Measurements from ENCODE around the gene FSD2.
"Not testable (repeated sequence)": the region's sequence is repeated elsewhere in the genome, so short reads cannot be mapped to it uniquely, and the experiment has no call there.

The FSD2 gene

GRCh38 chr15:82748315-82748714 lies 57.6 kb downstream of the FSD2 start:
- no peak for DNase-seq (ENCODE audit: low read depth in 3 of 3, low spot score in 1 of 3)

DNA sequence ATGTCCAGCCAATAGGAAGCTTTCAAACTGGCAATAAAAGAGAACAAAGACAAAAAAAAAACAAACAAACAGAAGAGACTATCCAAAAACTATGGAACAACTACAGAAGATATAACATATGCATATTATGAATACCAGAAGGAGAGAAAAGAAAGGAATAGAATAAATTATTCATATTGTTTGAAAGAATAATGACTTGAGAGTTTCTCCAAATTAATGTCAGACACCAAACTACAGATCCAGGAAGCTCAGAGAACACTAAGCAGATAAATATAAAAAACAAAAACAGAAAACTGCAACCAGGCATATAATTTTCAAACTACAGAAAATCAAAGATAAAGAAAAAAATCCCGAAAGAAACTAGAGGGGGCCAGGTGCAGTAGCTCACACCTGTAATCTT lies 62.1 kb downstream of the FSD2 start:
- no peak for DNase-seq (ENCODE audit: low read depth in 3 of 3, low spot score in 1 of 3)

GRCh38 chr15:82742134-82742533 lies 63.7 kb downstream of the FSD2 start:
- DNase-seq (ENCODE audit: low read depth in 3 of 3, low spot score in 1 of 3), result no peak

- DNase-seq (ENCODE audit: low read depth in 3 of 3, low spot score in 1 of 3), result no peak
These were observed 66.8 kb downstream of the FSD2 start for GRCh38 chr15:82739086-82739485.

- DNase-seq (ENCODE audit: low read depth in 3 of 3, low spot score in 1 of 3), result no peak
These were observed 67.9 kb downstream of the FSD2 start for GRCh38 chr15:82737975-82738374.

DNA sequence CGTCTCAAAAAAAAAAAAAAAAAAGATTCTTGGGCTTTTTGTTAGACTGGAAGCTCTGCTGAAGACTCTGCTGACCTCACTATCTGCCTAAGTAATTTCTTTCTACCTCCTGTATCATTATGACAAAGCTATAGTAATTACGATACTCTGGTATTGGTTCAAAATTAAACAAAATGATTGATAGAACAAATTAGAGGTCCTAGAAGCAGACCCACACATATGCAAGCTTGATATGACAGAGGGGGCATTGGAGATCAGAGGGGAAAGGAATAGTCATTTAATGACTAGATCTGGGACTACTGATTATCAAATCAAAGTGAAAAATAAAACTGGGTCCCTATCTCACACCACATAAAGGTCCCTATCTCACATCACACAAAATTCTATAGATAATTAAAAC lies 74.3 kb downstream of the FSD2 start:
- no peak for DNase-seq (ENCODE audit: low read depth in 3 of 3, low spot score in 1 of 3)

GRCh38 chr15:82730022-82730530 lies 75.8 kb downstream of the FSD2 start:
- no peak for DNase-seq (ENCODE audit: low read depth in 3 of 3, low spot score in 1 of 3)

DNA sequence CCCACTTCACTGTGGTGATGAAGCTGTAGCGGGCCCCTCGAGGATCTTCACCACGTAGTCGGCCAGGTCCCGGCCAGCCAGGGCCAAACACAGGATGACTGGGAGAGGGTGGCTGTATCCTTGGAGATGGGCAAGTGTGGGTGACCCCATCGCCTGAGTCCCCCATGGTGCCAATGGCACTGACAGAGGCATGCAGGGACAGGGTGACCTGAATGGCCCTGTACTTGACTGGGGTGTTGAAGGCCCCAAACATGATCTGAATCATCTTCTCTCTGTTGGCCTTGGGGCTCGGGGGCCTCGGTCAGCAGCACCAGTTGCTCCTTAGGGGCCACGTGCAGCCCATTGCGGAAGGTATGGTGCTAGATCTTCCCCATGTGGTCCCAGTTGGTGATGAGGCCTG lies 79.1 kb downstream of the FSD2 start:
- no peak for DNase-seq (ENCODE audit: low read depth in 3 of 3, low spot score in 1 of 3)

DNA sequence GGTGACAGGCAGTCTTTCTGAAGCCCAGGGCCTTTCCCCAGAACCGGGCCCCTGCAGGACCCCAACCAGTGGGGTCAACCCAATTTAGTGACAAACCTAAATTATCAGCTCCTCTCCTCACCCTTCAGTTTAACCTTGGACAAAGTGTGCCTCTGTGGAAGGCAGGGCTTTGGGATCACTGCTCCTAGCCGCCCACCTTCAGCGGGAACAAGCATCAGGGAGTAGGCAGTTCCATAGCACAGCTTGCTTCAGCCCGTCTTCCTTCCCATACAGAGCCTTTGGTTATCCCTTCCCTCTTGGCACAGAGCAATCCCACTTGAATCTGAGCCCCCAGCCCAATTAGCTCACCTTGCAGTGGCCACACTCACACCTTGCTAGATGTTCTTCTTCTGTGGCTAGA lies 90.9 kb downstream of the FSD2 start:
- DNase-seq (ENCODE audit: low read depth in 3 of 3, low spot score in 1 of 3), result no peak

GRCh38 chr15:82714016-82714415 lies 91.9 kb downstream of the FSD2 start:
- no peak for DNase-seq (ENCODE audit: low read depth in 3 of 3, low spot score in 1 of 3)

DNA sequence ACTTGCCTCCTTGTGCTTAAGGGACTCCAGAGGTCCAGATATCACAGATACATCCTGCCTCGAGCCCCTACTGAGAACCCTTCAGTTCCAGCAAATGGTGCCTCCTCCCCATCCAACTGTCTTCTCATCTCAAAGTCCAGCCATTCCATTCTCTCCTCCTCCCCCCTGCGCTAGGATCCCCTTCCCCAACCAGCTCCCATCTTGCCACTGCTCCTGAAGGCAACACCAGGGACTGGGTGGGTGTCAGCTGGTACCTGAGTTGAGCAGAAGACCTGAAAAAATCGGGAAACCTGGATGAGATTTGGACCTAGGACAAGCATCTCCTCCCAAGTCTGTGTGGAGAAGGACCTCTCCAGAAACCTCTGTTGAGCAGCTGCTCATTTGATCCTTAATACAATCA lies 93.8 kb downstream of the FSD2 start:
- no peak for DNase-seq (ENCODE audit: low read depth in 3 of 3, low spot score in 1 of 3)

DNA sequence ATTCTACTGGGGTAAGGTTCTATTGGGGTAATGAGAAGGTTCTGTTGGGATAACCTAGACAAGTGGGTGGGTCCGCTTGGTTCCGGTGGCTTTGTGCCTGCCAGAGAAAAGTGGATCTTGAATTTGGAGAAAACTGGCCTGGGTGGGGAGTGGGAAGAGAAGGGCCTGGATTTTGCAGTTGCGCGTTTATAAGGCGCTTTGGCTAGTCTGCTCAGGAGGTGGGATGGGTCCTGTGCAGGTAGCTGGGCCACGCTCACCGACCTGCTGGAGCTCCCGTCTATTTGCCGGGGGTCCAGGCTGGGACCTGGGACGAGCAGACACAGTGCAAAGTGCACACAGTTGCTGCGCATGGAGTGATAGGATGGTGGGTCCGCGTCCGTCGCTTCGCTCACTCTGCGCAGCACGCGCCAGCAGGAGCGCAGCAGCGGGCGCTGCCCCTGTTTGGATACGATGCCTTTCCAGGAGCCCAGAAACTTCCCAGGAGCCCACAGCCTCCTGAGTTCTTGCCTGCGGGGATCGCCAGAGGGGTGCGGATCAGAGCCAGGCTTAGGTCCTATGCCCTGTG lies 94.9 kb downstream of the FSD2 start:
- no peak for DNase-seq (ENCODE audit: low read depth in 3 of 3, low spot score in 1 of 3)

GRCh38 chr15:82710208-82710555 lies 95.7 kb downstream of the FSD2 start:
- DNase-seq (ENCODE audit: low read depth in 3 of 3, low spot score in 1 of 3), result no peak

DNA sequence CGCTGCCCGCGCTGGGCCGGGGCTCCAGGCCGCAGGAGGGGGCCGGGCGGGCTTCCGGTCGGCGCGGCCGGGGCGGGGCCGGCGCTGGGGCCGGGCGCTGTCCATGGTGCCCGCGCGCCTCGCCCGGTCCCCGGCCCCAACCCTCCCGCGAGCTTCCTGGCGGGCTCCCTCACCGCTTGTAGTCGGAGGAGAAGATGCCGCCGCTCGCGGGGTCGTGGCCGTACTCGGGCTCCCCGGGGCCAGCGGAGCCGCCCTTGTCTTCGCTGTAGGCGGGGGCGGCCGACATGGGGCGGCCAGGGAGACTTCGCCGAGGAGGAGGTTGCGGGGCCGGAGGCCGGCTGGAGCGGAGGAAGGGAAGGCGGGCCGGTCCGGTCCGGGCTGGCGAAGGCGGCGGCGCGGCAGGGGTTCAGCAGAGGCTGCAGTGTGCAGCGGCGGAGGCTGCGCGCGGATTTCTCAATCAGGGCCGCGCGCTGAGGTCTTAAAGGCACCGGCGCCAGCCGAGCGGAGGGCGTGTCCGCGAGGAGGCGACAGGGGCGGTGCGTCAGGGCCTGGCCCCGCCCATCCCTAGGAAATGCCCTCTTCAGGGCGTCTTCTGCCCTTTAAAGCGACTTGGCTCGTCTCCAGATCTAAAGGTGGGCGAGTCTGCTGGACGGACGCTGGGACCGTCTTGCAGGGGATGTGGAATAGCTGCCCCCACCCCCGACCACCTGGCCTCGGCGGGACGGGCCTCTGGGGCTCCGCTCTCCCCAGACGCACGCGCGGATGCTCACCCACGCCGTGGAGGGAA lies 96.3 kb downstream of the FSD2 start, which contains the start of gene AP3B2:
Gene AP3B2, minus strand, starts transcription at position 455 of the 787 bp plus-strand sequence. Its CDS starts 169 bp downstream, at position 286.
- peak; percentile 9 to 52 (median 33) for DNase-seq (ENCODE audit: low read depth in 3 of 3, low spot score in 1 of 3)

- DNase-seq (ENCODE audit: low read depth in 3 of 3, low spot score in 1 of 3), result no peak
These were observed 96.8 kb downstream of the FSD2 start for GRCh38 chr15:82709081-82709420.

- not testable (repeated sequence) for DNase-seq (ENCODE audit: low read depth in 3 of 3, low spot score in 1 of 3)
These were observed 100.0 kb downstream of the FSD2 start for GRCh38 chr15:82705856-82706255.

Measured in stimulated activated CD4-positive, alpha-beta T cell treated with anti-CD3 and anti-CD28 coated beads, TNF-alpha, amount 100 ng/mL, for 1 hour (primary cell).